ENCODE results near the gene GPR137. TPM values are rescaled to one million over a fixed set of nuclear protein-coding genes. Genes with fewer than 3 reads are reported as not detected.

GPR137 gene
- total RNA-seq, 4 donors from 2014 or later: 17.8 to 30.0 (median 19.7) TPM

GRCh38 chr11:64263021-64263946 is 22.4 kb upstream of the GPR137 start:
- no peaks in the 10 kb centered on the region for H3K9me3 ChIP-seq
- H3K4me3 ChIP-seq: no peak overlapping the region
- TF ChIP-seq POLR2A (IDR thresholded peaks at IDR 0.05) (no peak), POLR2AphosphoS5 (IDR thresholded peaks at IDR 0.05) (no peak), EP300 (IDR thresholded peaks at IDR 0.05) (no peak), CTCF (IDR thresholded peaks at IDR 0.05) (no peak)
- no peak for DNase-seq (ENCODE audit: low spot score in 2 of 2)
- H3K27me3 ChIP-seq: no peaks in the 10 kb centered on the region
- no peak overlapping the region for H3K27ac ChIP-seq
- H3K4me1 ChIP-seq: peaks cover 14% of the 10 kb centered on the region
- H3K36me3 ChIP-seq: peaks cover 78% of the 10 kb centered on the region
- WGBS: 84% methylated on average over 8 of the region's 29 CpGs

- no peak for TF ChIP-seq EP300 (IDR thresholded peaks at IDR 0.05)
- no peak for TF ChIP-seq CTCF (IDR thresholded peaks at IDR 0.05)
- no peak overlapping the region for H3K27ac ChIP-seq
- peaks cover 72% of the 10 kb centered on the region for H3K36me3 ChIP-seq
- no peaks in the 10 kb centered on the region for H3K9me3 ChIP-seq
- no peak overlapping the region for H3K4me3 ChIP-seq
- no peaks in the 10 kb centered on the region for H3K27me3 ChIP-seq
- no peak for DNase-seq (ENCODE audit: low spot score in 2 of 2)
- peaks cover 21% of the 10 kb centered on the region for H3K4me1 ChIP-seq
- no CpG with 5 or more reads among the region's 8 CpGs for WGBS
These were observed 21.7 kb upstream of the GPR137 start for GRCh38 chr11:64263947-64264317.

GRCh38 chr11:64264371-64264852 is 21.2 kb upstream of the GPR137 start:
- Histone ChIP-seq H3K9me3 (no peaks in the 10 kb centered on the region), H3K36me3 (peaks cover 67% of the 10 kb centered on the region), H3K27ac (no peak overlapping the region), H3K4me3 (no peak overlapping the region), H3K27me3 (no peaks in the 10 kb centered on the region), H3K4me1 (peaks cover 26% of the 10 kb centered on the region)
- no peak for DNase-seq (ENCODE audit: low spot score in 2 of 2)
- TF ChIP-seq POLR2A (IDR thresholded peaks at IDR 0.05) (no peak), EP300 (IDR thresholded peaks at IDR 0.05) (no peak), CTCF (IDR thresholded peaks at IDR 0.05) (no peak), POLR2AphosphoS5 (IDR thresholded peaks at IDR 0.05) (no peak)
- 73% methylated on average over 9 of the region's 10 CpGs for WGBS

GRCh38 chr11:64265176-64266160 is 20.2 kb upstream of the GPR137 start:
- H3K9me3 ChIP-seq: no peaks in the 10 kb centered on the region
- H3K36me3 ChIP-seq: peaks cover 57% of the 10 kb centered on the region
- no peak for DNase-seq (ENCODE audit: low spot score in 2 of 2)
- peaks cover 26% of the 10 kb centered on the region for H3K4me1 ChIP-seq
- 96% methylated on average over 19 of the region's 35 CpGs for WGBS
- H3K27ac ChIP-seq: no peak overlapping the region
- no peak overlapping the region for H3K4me3 ChIP-seq
- H3K27me3 ChIP-seq: no peaks in the 10 kb centered on the region
- TF ChIP-seq CTCF (IDR thresholded peaks at IDR 0.05) (no peak), POLR2AphosphoS5 (IDR thresholded peaks at IDR 0.05) (no peak), POLR2A (IDR thresholded peaks at IDR 0.05) (no peak), EP300 (IDR thresholded peaks at IDR 0.05) (no peak)

Data from suprapubic skin (tissue), 4 donors.